ENCODE results near the gene NFIL3.
"Not testable (repeated sequence)": the region's sequence is repeated elsewhere in the genome, so short reads cannot be mapped to it uniquely, and the experiment has no call there.

The NFIL3 gene

GRCh38 chr9:91423785-91424402, at the start of gene NFIL3:
Gene NFIL3 (minus strand): TSS chr9:91423832. CDS start chr9:91410734, 13,098 bp downstream.
- TF ChIP-seq, protein P1, sequence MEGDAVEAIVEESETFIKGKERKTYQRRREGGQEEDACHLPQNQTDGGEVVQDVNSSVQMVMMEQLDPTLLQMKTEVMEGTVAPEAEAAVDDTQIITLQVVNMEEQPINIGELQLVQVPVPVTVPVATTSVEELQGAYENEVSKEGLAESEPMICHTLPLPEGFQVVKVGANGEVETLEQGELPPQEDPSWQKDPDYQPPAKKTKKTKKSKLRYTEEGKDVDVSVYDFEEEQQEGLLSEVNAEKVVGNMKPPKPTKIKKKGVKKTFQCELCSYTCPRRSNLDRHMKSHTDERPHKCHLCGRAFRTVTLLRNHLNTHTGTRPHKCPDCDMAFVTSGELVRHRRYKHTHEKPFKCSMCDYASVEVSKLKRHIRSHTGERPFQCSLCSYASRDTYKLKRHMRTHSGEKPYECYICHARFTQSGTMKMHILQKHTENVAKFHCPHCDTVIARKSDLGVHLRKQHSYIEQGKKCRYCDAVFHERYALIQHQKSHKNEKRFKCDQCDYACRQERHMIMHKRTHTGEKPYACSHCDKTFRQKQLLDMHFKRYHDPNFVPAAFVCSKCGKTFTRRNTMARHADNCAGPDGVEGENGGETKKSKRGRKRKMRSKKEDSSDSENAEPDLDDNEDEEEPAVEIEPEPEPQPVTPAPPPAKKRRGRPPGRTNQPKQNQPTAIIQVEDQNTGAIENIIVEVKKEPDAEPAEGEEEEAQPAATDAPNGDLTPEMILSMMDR (conservative IDR thresholded peaks at IDR 0.05; ENCODE audit: low read depth, low read length), result no peak
- H3K4me3 ChIP-seq (ENCODE audit: low read depth, low read length), result peak within 1 kb of the TSS; percentile 80
- DNase-seq (ENCODE audit: low read depth), result peak; percentile 81

DNA sequence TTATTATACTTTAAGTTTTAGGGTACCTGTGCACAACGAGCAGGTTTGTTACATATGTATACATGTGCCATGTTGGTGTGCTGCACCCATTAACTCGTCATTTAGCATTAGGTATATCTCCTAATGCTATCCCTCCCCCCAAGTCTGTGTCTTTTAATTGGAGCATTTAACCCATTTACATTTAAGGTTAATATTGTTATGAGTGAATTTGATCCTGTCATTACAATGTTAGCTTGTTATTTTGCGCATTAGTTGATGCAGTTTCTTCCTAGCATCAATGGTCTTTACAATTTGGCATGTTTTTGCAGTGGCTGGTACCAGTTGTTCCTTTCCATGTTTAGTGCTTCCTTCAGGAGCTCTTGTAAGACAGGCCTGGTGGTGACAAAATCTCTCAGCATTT, 47.9 kb upstream of the NFIL3 start:
- not testable (repeated sequence) for H3K4me3 ChIP-seq (ENCODE audit: low read depth, low read length)

GRCh38 chr9:91465420-91465819, 41.8 kb upstream of the NFIL3 start:
- TF ChIP-seq, protein P1 (conservative IDR thresholded peaks at IDR 0.05; ENCODE audit: low read depth, low read length), result no peak
- DNase-seq (ENCODE audit: low read depth), result no peak
- H3K4me3 ChIP-seq (ENCODE audit: low read depth, low read length), result no peak overlapping the region

More for the DNA sequence above, 47.9 kb upstream of the NFIL3 start:
- not testable (repeated sequence) for DNase-seq (ENCODE audit: low read depth)

- H3K4me3 ChIP-seq (ENCODE audit: low read depth, low read length), result no peak overlapping the region
- DNase-seq (ENCODE audit: low read depth), result no peak
- TF ChIP-seq, protein P1 (conservative IDR thresholded peaks at IDR 0.05; ENCODE audit: low read depth, low read length), result no peak
These were observed 35.3 kb upstream of the NFIL3 start for GRCh38 chr9:91458906-91459305.

- no peak for DNase-seq (ENCODE audit: low read depth)
- TF ChIP-seq, protein P1 (conservative IDR thresholded peaks at IDR 0.05; ENCODE audit: low read depth, low read length), result no peak
- H3K4me3 ChIP-seq (ENCODE audit: low read depth, low read length), result no peak overlapping the region
These were observed 29.2 kb upstream of the NFIL3 start for GRCh38 chr9:91452844-91453243.

- TF ChIP-seq, protein P1 (conservative IDR thresholded peaks at IDR 0.05; ENCODE audit: low read depth, low read length), result no peak
- no peak overlapping the region for H3K4me3 ChIP-seq (ENCODE audit: low read depth, low read length)
- no peak for DNase-seq (ENCODE audit: low read depth)
These were observed 28.0 kb upstream of the NFIL3 start for GRCh38 chr9:91451431-91452270.

DNA sequence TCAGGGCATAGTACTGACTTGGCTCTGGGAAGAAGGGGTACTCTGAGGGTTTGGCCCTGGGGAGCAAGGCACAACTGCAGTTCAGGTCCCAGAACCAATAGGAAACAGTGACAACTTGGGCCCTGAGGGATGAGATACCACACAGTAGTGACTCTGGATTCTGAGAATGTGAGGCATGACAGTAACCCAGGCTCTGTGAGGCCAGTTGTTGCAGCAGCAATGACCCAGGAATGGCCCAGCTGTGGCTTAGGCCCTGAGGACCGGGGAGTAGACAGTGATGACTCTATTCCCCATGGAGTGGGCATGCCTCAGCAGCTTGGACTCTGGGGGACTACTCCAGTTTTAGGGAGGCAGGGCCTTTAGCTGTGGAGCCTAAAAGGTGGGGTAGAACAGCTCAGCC, 21.5 kb upstream of the NFIL3 start:
- H3K4me3 ChIP-seq (ENCODE audit: low read depth, low read length), result no peak overlapping the region
- no peak for DNase-seq (ENCODE audit: low read depth)
- TF ChIP-seq, protein P1 (conservative IDR thresholded peaks at IDR 0.05; ENCODE audit: low read depth, low read length), result no peak

All from choroid plexus epithelial cell (primary cell).